HG02610 (cell line): ENCODE measurements around the gene CNN2.
"Not testable (repeated sequence)": the region's sequence is repeated elsewhere in the genome, so short reads cannot be mapped to it uniquely, and the experiment has no call there.

Experiments
- ATAC-seq: cut with Tn5 transposase; IDR thresholded peaks from one replicate; pipeline ENCODE4 v1.9.1; 2021; ENCODE audit warnings: mild to moderate bottlenecking, moderate library complexity; ENCODE audit not compliant: unreplicated experiment

The CNN2 gene

GRCh38 chr19:1010586-1011510 lies 15.6 kb upstream of the CNN2 start:
- no peak for ATAC-seq

GRCh38 chr19:1011831-1012333 lies 14.5 kb upstream of the CNN2 start:
- no peak for ATAC-seq

- no peak for ATAC-seq
These were observed 14.1 kb upstream of the CNN2 start for GRCh38 chr19:1012334-1012733.

- no peak for ATAC-seq
These were observed 13.2 kb upstream of the CNN2 start for GRCh38 chr19:1013218-1013617.

- no peak for ATAC-seq
These were observed 12.0 kb upstream of the CNN2 start for GRCh38 chr19:1014161-1015060.

GRCh38 chr19:1015061-1015781 lies 11.2 kb upstream of the CNN2 start:
- no peak for ATAC-seq

GRCh38 chr19:1015782-1016646 lies 10.4 kb upstream of the CNN2 start:
- no peak for ATAC-seq

- ATAC-seq: no peak
These were observed 9.7 kb upstream of the CNN2 start for GRCh38 chr19:1016647-1017114.

GRCh38 chr19:1017115-1017905 lies 9.1 kb upstream of the CNN2 start:
- ATAC-seq: no peak

- no peak for ATAC-seq
These were observed 8.5 kb upstream of the CNN2 start for GRCh38 chr19:1017906-1018305.

- ATAC-seq: no peak
These were observed 8.0 kb upstream of the CNN2 start for GRCh38 chr19:1018393-1018792.

GRCh38 chr19:1018932-1019615 lies 7.3 kb upstream of the CNN2 start:
- ATAC-seq: no peak

GRCh38 chr19:1019616-1019961 lies 6.8 kb upstream of the CNN2 start:
- ATAC-seq: no peak

GRCh38 chr19:1019980-1020867 lies 6.2 kb upstream of the CNN2 start:
- no peak for ATAC-seq

GRCh38 chr19:1020868-1021425 lies 5.5 kb upstream of the CNN2 start, which contains the start of gene TMEM259:
TMEM259 (minus strand) TSS chr19:1021123; CDS start chr19:1020996, 127 bp downstream.
- ATAC-seq: peak; percentile 81

GRCh38 chr19:1023883-1024188 lies 2.6 kb upstream of the CNN2 start:
- ATAC-seq: not testable (repeated sequence)

GRCh38 chr19:1025080-1025479 lies 1.3 kb upstream of the CNN2 start:
- not testable (repeated sequence) for ATAC-seq
